PFSK-1 (cell line): ENCODE data around the gene TIAL1.

ENCODE experiments used
- FOXP2 ChIP-seq: optimal IDR thresholded peaks from 2 replicates; pipeline ENCODE3; 2011; ENCODE audit warnings: borderline replicate concordance, control low read depth, inconsistent platforms; ENCODE audit not compliant: insufficient read depth; ENCODE audit errors: extremely low read length, extremely low read depth
- POLR2AphosphoS5 ChIP-seq: IDR thresholded peaks from 2 replicates; pipeline ENCODE4 v1.6.1; 2012; ENCODE audit warnings: low read depth, mild to moderate bottlenecking, control low read depth, low read length, moderate library complexity
- REST ChIP-seq, 2 experiments: IDR thresholded peaks; 2 replicates each; pipeline versions ENCODE4 v1.6.1 to v1.8.0; 2011 to 2012; ENCODE audit warnings: low read depth in 2 of 2, low read length in 2 of 2, control low read depth in 1 of 2, inconsistent platforms in 1 of 2, mild to moderate bottlenecking in 1 of 2, moderate library complexity in 1 of 2; ENCODE audit not compliant: insufficient read depth in 1 of 2
- SIN3A ChIP-seq: IDR thresholded peaks from 2 replicates; pipeline ENCODE4 v1.6.1; 2012; ENCODE audit warnings: mild to moderate bottlenecking, low read length, moderate library complexity, borderline replicate concordance; ENCODE audit not compliant: insufficient read depth
- TAF1 ChIP-seq: IDR thresholded peaks from 2 replicates; pipeline ENCODE4 v1.6.1; 2012; ENCODE audit warnings: low read length, control low read depth, borderline replicate concordance; ENCODE audit not compliant: insufficient read depth

The TIAL1 gene

GRCh38 chr10:119562097-119562496 is 34.7 kb downstream of the TIAL1 start:
- TF ChIP-seq REST (IDR thresholded peaks at IDR 0.05; ENCODE audit: insufficient read depth in 1 of 2, low read depth in 2 of 2, low read length in 2 of 2) (no peak), FOXP2 (no peak), SIN3A (no peak), TAF1 (no peak), POLR2AphosphoS5 (no peak)

GRCh38 chr10:119555178-119555784 is 41.5 kb downstream of the TIAL1 start:
- TF ChIP-seq POLR2AphosphoS5 (no peak), REST (IDR thresholded peaks at IDR 0.05; ENCODE audit: insufficient read depth in 1 of 2, low read depth in 2 of 2, low read length in 2 of 2) (no peak), SIN3A (no peak), TAF1 (no peak), FOXP2 (no peak)

GRCh38 chr10:119550827-119551226 is 45.9 kb downstream of the TIAL1 start:
- TF ChIP-seq TAF1: no peak
- no peak for TF ChIP-seq REST (IDR thresholded peaks at IDR 0.05; ENCODE audit: insufficient read depth in 1 of 2, low read depth in 2 of 2, low read length in 2 of 2)
- TF ChIP-seq SIN3A: no peak
- TF ChIP-seq POLR2AphosphoS5: no peak
- TF ChIP-seq FOXP2: no peak

- TF ChIP-seq POLR2AphosphoS5 (no peak), FOXP2 (no peak), REST (IDR thresholded peaks at IDR 0.05; ENCODE audit: insufficient read depth in 1 of 2, low read depth in 2 of 2, low read length in 2 of 2) (no peak), TAF1 (no peak)
Observed at GRCh38 chr10:119549247-119549999, 47.3 kb downstream of the TIAL1 start.
